GM12878 (cell line): ENCODE data around the gene PCNX4. TPM values are rescaled to one million over a fixed set of nuclear protein-coding genes. Genes with fewer than 3 reads are reported as not detected.

Experiments used
- ATAC-seq: fragments of 200-7000 bp; cut with Tn5 transposase; 3 replicates; pipeline ENCODE4 v1.9.1; 2020; ENCODE audit warnings: mild to moderate bottlenecking, moderate library complexity
- BruUV-seq: library from RNA; stranded (reverse); fragments of 400-500 nt; replicated peaks from 2 replicates; lab custom pipeline; 2021; lab: Mats Ljungman, UMichigan
- CTCF ChIA-PET: fragments of 300-600 bp; sonication (Branson Sonifier 250); formaldehyde crosslinking; extraction: SDS; loops from one replicate; lab custom pipeline; 2021; ENCODE audit warnings: inconsistent platforms; lab: Yijun Ruan, JAX
- POLR2A ChIA-PET: fragments of 350-600 bp; formaldehyde crosslinking; extraction: SDS; loops from one replicate; lab custom pipeline; 2021; ENCODE audit warnings: inconsistent platforms; lab: Charles Lee
- RAD21 ChIA-PET: fragments of 300-600 bp; sonication (Branson Sonifier 250); formaldehyde crosslinking; loops from one replicate; lab custom pipeline; 2023; ENCODE audit warnings: antibody characterized with exemption; ENCODE audit not compliant: unreplicated experiment; lab: Charles Lee
- SMC1A ChIA-PET: fragments of 300-600 bp; sonication (Branson Sonifier 250); formaldehyde crosslinking; loops from one replicate; lab custom pipeline; 2023; ENCODE audit not compliant: unreplicated experiment, uncharacterized antibody; lab: Charles Lee
- DNase-seq: peaks from one replicate; pipeline ENCODE4 v3.0.0-alpha.2; 2011; ENCODE audit warnings: low read depth, low spot score
- FAIRE-seq: peaks from 3 replicates; lab custom pipeline; 2011; peaks lifted over from hg19 to GRCh38; lab: Jason Lieb, UNC
- H2AFZ ChIP-seq: 2 replicates; pipeline ENCODE4 v1.6.0; 2011; ENCODE audit warnings: low read depth, low read length, control low read depth; ENCODE audit not compliant: control insufficient read depth
- H3K27ac ChIP-seq: 2 replicates; pipeline ENCODE4 v1.5.1; 2011; ENCODE audit warnings: control low read depth; ENCODE audit not compliant: control insufficient read depth, insufficient read depth
- H3K27me3 ChIP-seq, 2 experiments: replicated peaks in 1 of 2; 2 replicates each; pipeline versions ENCODE4 v1.6.0 to v1.6.1; 2011; ENCODE audit warnings: low read length in 1 of 2; ENCODE audit not compliant: control insufficient read depth in 2 of 2, insufficient read depth in 2 of 2
- H3K36me3 ChIP-seq, 2 experiments: 2 replicates each; pipeline ENCODE4 v1.5.1; 2011; ENCODE audit warnings: low read length in 1 of 2; ENCODE audit not compliant: control insufficient read depth in 2 of 2, insufficient read depth in 2 of 2
- H3K4me1 ChIP-seq: 2 replicates; pipeline ENCODE4 v1.6.1; 2011; ENCODE audit warnings: mild to moderate bottlenecking, low read length, moderate library complexity, mixed read lengths; ENCODE audit not compliant: control insufficient read depth, insufficient read depth
- H3K4me2 ChIP-seq: 2 replicates; pipeline ENCODE4 v1.6.0; 2011; ENCODE audit warnings: control low read depth; ENCODE audit not compliant: control insufficient read depth, insufficient read depth
- H3K4me3 ChIP-seq: fragments of 200-600 bp; sonication (generic); 2 replicates; pipeline ENCODE4 v1.5.1; 2016
- H3K79me2 ChIP-seq: 2 replicates; pipeline ENCODE4 v1.6.0; 2011; ENCODE audit warnings: low read length; ENCODE audit not compliant: control insufficient read depth, insufficient read depth
- H3K9ac ChIP-seq: 2 replicates; pipeline ENCODE4 v1.8.0; 2011; ENCODE audit warnings: low read length, control low read depth, mixed read lengths; ENCODE audit not compliant: control insufficient read depth, insufficient read depth
- H3K9me3 ChIP-seq: replicated peaks from 3 replicates; pipeline ENCODE4 v1.5.1; 2011; ENCODE audit warnings: mild to moderate bottlenecking, low read length; ENCODE audit not compliant: control insufficient read depth, insufficient read depth
- H4K20me1 ChIP-seq: 2 replicates; pipeline ENCODE4 v1.6.0; 2011; ENCODE audit not compliant: control insufficient read depth, insufficient read depth
- ASH2L ChIP-seq: fragments of 300-600, 200-600 bp; sonication (generic); IDR thresholded peaks from 2 replicates; pipeline ENCODE4 v1.6.1; 2017; ENCODE audit warnings: low read depth, mild to moderate bottlenecking, borderline replicate concordance
- CEBPB ChIP-seq, 2 experiments: fragments of 150-350 bp in 1 of 2; IDR thresholded peaks; 2 replicates each; pipeline ENCODE4 v1.6.1; 2012 to 2014; ENCODE audit warnings: low read depth in 2 of 2, low read length in 2 of 2, borderline replicate concordance in 1 of 2, inconsistent platforms in 1 of 2
- CREB1 ChIP-seq: IDR thresholded peaks from 2 replicates; pipeline ENCODE4 v1.6.1; 2012; ENCODE audit warnings: low read depth, mild to moderate bottlenecking, inconsistent platforms
- EZH2 ChIP-seq: IDR thresholded peaks from 2 replicates; pipeline ENCODE4 v1.6.1; 2012; ENCODE audit warnings: low read depth, mild to moderate bottlenecking, control low read depth, inconsistent platforms, low read length, borderline replicate concordance; ENCODE audit not compliant: control insufficient read depth
- RB1 ChIP-seq: fragments of 450-650 bp; formaldehyde crosslinking; IDR thresholded peaks from 2 replicates; pipeline ENCODE4 v1.6.1; 2017; ENCODE audit warnings: mild to moderate bottlenecking, borderline replicate concordance
- RBBP5 ChIP-seq: fragments of 200-600 bp; sonication (generic); conservative IDR thresholded peaks from 2 replicates; pipeline ENCODE4 v1.6.1; 2016
- RUNX3 ChIP-seq: IDR thresholded peaks from 2 replicates; pipeline ENCODE4 v1.6.1; 2012; ENCODE audit warnings: low read length, inconsistent platforms
- TBL1XR1 ChIP-seq: IDR thresholded peaks from 2 replicates; pipeline ENCODE4 v1.6.1; 2012; ENCODE audit warnings: low read depth, low read length, improper control_type of control experiment
- TCF3 ChIP-seq: IDR thresholded peaks from 2 replicates; pipeline ENCODE4 v1.6.1; 2012; ENCODE audit warnings: low read depth, mild to moderate bottlenecking, low read length, borderline replicate concordance; ENCODE audit not compliant: insufficient read depth
- YY1 ChIP-seq: IDR thresholded peaks from 2 replicates; pipeline ENCODE4 v1.6.1; 2011; ENCODE audit warnings: low read depth, mild to moderate bottlenecking, low read length
- ZBTB40 ChIP-seq: fragments of 450-650 bp; IDR thresholded peaks from 2 replicates; pipeline ENCODE4 v1.6.1; 2016; ENCODE audit warnings: mild to moderate bottlenecking, moderate library complexity, borderline replicate concordance
- WGBS: methylation state at CpG from one replicate; pipeline ENCODE4 v1.1.6; 2016; ENCODE audit warnings: low lambda C conversion rate; ENCODE audit not compliant: insufficient replicate concordance, insufficient coverage; ENCODE audit errors: missing lambda C conversion rate; 5-methylcytosine and 5-hydroxymethylcytosine counted together
- in situ Hi-C: fragments of 300-500 bp; cut with MboI; formaldehyde crosslinking; loops from 9 replicates; pipeline ENCODE4 v1.14.3; 2018; ENCODE audit warnings: mixed read lengths
- intact Hi-C: fragments of 100-400 bp; cut with micrococcal nuclease; formaldehyde crosslinking; loops from one replicate; pipeline ENCODE4 v1.14.2; 2022; ENCODE audit not compliant: unreplicated experiment
- polyA plus RNA-seq, 11 experiments: library from polyadenylated mRNA; depleted of rRNA in 4 of 11; unstranded in 6 of 11; stranded (reverse) in 5 of 11; fragments of >200 nt; fragmentation: Nextera tagmentation in 4 of 11; fragmentation: Illumina TruSeq in 1 of 11; extraction: Ambion mirVana in 4 of 11; extraction: Trizol in 1 of 11; gene quantifications; 1 replicate in 1 of 11; 2 replicates in 10 of 11; pipeline versions ENCODE4 v1.2.1 to v1.2.3, GENCODE V29; 2011 to 2016; ENCODE audit warnings: inconsistent platforms in 2 of 11, missing spikeins in 2 of 11, low read depth in 1 of 11
- total RNA-seq, 4 experiments: library from RNA; depleted of rRNA in 3 of 4; stranded (reverse); fragments of >200 nt in 3 of 4; fragmentation: Illumina TruSeq in 1 of 4; extraction: Trizol in 1 of 4; gene quantifications; 2 replicates each; pipeline versions ENCODE4 v1.2.1 to v1.2.3, GENCODE V29; 2013 to 2021
- TF ChIP-seq, protein P1 (sequence below): fragments of 450-650 bp; IDR thresholded peaks from 2 replicates; pipeline ENCODE4 v1.6.1; 2017; ENCODE audit warnings: mild to moderate bottlenecking, low read depth, inconsistent platforms; ENCODE audit not compliant: poor library complexity, severe bottlenecking
- TF ChIP-seq, protein P2 (sequence below): fragments of 450-650 bp; IDR thresholded peaks from 2 replicates; pipeline ENCODE4 v1.6.1; 2016; ENCODE audit warnings: mild to moderate bottlenecking
- TF ChIP-seq, protein P3 (sequence below): IDR thresholded peaks from 2 replicates; pipeline ENCODE4 v1.6.1; 2011; ENCODE audit warnings: mild to moderate bottlenecking, low read depth, low read length, moderate library complexity; ENCODE audit not compliant: insufficient replicate concordance

PCNX4 gene
- total and polyA plus RNA-seq, 10 of the 15 experiments (the other 5 are each of a cell fraction or from before 2014, with no cell fraction given) = 13.8 to 56.6 (median 39.4) TPM

DNA sequence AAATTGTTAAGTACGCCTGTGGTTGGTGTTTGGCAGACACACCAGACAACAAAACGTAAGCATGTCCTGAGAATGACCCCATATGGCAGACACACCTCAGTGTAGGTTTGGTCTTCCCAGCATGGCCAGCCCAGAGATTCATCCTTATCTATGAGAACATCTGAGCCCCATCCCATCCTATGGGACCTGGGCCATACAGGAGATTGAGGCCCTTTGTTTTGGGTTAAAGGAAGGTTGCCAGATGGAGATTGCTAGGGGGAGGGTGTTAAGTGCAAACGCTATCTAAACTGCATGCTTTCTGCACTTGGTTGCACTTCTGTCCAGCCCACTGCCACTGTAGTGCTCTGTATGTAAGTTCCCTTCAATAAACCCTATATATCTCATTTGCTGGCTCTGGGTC is 4.1 kb upstream of the PCNX4 start:
- WGBS = 96% methylated on average over 3 of the region's 3 CpGs
- Histone ChIP-seq H3K9me3 (no peaks in the 10 kb centered on the region), H3K79me2 (peaks cover 9% of the 10 kb centered on the region), H3K9ac (no peak overlapping the region), H4K20me1 (no peaks in the 10 kb centered on the region), H3K4me1 (peaks cover 3% of the 10 kb centered on the region; the same call in 1 of the 2 replicates), H3K4me3 (no peak overlapping the region), H3K4me2 (no peak overlapping the region), H3K36me3 (no peaks in the 10 kb centered on the region), H3K27ac (no peak overlapping the region), H3K27me3 (no peaks in the 10 kb centered on the region), H2AFZ (peak overlapping the region; percentile 21; the same call in 1 of the 2 replicates)
- in situ Hi-C loops = no loop called here
- POLR2A ChIA-PET = no interaction called here
- RAD21 ChIA-PET = interaction anchor here (0.9 kb wide), 1 partner anchor 15 kb away, joined by 3 read pairs; no protein-coding TSS in a partner anchor
- intact Hi-C loops = no loop called here
- no TSS peak for BruUV-seq
- DNase-seq (no peak), ATAC-seq (no peak), FAIRE-seq (no peak)
- CTCF ChIA-PET = interaction anchor here (1.7 to 2.4 kb wide), 2 partner anchors 123 to 266 kb away, joined by 3 to 9 read pairs; no protein-coding TSS in a partner anchor
- SMC1A ChIA-PET = interaction anchor here (0.7 to 2.7 kb wide), 2 partner anchors 94 to 100 kb away, joined by 3 to 8 read pairs; no protein-coding TSS in a partner anchor
- no peak for TF ChIP-seq TBL1XR1
- no peak for TF ChIP-seq CREB1
- TF ChIP-seq, protein P1, sequence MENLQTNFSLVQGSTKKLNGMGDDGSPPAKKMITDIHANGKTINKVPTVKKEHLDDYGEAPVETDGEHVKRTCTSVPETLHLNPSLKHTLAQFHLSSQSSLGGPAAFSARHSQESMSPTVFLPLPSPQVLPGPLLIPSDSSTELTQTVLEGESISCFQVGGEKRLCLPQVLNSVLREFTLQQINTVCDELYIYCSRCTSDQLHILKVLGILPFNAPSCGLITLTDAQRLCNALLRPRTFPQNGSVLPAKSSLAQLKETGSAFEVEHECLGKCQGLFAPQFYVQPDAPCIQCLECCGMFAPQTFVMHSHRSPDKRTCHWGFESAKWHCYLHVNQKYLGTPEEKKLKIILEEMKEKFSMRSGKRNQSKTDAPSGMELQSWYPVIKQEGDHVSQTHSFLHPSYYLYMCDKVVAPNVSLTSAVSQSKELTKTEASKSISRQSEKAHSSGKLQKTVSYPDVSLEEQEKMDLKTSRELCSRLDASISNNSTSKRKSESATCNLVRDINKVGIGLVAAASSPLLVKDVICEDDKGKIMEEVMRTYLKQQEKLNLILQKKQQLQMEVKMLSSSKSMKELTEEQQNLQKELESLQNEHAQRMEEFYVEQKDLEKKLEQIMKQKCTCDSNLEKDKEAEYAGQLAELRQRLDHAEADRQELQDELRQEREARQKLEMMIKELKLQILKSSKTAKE = no peak
- TF ChIP-seq RB1 = no peak
- TF ChIP-seq TCF3 = no peak
- TF ChIP-seq, protein P2, sequence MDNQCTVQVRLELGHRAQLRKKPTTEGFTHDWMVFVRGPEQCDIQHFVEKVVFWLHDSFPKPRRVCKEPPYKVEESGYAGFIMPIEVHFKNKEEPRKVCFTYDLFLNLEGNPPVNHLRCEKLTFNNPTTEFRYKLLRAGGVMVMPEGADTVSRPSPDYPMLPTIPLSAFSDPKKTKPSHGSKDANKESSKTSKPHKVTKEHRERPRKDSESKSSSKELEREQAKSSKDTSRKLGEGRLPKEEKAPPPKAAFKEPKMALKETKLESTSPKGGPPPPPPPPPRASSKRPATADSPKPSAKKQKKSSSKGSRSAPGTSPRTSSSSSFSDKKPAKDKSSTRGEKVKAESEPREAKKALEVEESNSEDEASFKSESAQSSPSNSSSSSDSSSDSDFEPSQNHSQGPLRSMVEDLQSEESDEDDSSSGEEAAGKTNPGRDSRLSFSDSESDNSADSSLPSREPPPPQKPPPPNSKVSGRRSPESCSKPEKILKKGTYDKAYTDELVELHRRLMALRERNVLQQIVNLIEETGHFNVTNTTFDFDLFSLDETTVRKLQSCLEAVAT = no peak
- TF ChIP-seq, protein P3, sequence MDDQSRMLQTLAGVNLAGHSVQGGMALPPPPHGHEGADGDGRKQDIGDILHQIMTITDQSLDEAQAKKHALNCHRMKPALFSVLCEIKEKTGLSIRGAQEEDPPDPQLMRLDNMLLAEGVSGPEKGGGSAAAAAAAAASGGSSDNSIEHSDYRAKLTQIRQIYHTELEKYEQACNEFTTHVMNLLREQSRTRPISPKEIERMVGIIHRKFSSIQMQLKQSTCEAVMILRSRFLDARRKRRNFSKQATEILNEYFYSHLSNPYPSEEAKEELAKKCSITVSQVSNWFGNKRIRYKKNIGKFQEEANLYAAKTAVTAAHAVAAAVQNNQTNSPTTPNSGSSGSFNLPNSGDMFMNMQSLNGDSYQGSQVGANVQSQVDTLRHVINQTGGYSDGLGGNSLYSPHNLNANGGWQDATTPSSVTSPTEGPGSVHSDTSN = no peak
- no peak for TF ChIP-seq RBBP5
- no peak for TF ChIP-seq RUNX3
- TF ChIP-seq ASH2L = no peak
- no peak for TF ChIP-seq ZBTB40
- TF ChIP-seq EZH2 = no peak
- no peak for TF ChIP-seq YY1
- TF ChIP-seq CEBPB (IDR thresholded peaks at IDR 0.05; ENCODE audit: borderline replicate concordance in 1 of 2, low read depth in 2 of 2, low read length in 2 of 2) = no peak
